Putamen (tissue), 1 donor: ENCODE results near the gene OR13C3.
"Not testable (repeated sequence)": the region's sequence is repeated elsewhere in the genome, so short reads cannot be mapped to it uniquely, and the experiment has no call there.

Experiments used
- DNase-seq: peaks from one replicate; pipeline ENCODE4 v3.0.0-alpha.2; 2016; ENCODE audit warnings: low spot score

OR13C3 gene

DNA sequence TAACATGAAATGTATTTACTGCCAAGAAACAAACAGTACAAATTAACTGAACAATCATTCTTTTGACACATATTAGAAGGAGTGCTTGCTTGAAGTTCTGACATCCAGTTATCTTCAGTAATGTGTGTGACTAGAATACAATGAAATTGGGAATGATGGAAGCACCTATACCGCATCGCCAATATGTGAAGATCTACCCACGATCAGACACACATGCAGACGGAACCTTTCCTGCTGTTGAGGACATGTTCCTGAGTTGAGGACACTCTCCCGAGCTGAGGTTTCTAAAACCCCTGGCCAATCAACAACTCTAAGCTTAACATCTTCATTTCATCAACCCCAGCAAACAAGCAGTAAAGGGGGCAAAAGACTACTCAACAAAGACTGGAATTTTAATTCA is at the start of gene OR13C3:
Gene OR13C3, minus strand, starts transcription at position 101 of the 400 bp plus-strand sequence. CDS start 133 bp downstream, outside the sequence.
- DNase-seq: no peak

DNA sequence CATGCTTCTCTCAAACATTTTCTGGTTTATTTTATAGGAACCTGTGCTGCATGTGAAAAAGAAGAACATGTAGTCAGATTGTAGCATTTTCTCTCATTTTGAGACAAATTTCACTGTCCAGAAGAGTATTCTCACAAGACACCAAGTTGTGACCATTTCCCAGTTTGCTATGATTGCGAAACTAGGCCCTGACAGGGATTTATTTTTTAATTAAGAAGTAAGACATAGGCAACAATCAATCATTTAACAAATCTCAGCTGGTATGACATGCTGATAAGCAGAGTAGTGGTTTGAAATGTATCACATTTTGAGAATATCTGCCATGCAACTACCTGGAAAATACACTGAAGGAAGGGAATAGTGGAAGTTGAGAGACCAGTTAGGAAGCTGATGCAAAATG is 43.9 kb upstream of the OR13C3 start:
- no peak for DNase-seq

- DNase-seq: no peak
These were observed 40.6 kb upstream of the OR13C3 start for GRCh38 chr9:104577263-104577662.

GRCh38 chr9:104575456-104575855 is 38.8 kb upstream of the OR13C3 start:
- no peak for DNase-seq

DNA sequence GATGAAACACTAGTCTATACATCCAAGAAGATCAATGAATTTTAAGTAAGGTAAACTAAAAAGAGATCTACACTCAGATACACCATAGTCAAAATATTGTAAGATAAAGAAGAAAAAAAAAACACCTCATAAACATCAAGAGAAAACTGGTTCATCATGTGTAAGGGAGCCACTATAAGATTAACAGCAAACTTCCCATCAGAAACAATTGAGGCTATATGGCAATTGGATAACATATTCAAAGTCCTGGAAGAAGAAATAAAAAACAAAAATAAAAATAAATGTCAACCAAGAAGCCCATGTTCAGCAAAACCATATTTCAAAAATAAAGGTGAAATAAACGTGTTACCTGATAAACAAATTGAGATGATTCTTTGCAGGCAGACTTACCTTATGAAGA is 36.0 kb upstream of the OR13C3 start:
- DNase-seq: no peak

DNA sequence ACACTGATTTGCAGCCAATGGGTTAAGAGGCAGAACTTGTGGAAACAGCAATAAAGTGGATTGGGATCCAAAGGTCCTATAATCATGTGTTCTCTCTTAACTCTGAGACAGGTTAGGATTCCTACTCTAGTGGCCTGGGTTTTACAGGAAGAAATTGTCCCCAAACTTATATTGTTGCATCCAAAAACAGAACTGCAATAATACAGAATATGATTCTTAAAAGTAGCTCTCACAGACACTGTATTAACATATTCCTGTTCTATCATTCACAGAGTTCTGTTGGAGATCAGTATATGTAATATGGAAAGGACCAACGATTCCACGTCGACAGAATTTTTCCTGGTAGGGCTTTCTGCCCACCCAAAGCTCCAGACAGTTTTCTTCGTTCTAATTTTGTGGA is 32.2 kb upstream of the OR13C3 start, which contains the start of gene OR13C8:
Gene OR13C8, plus strand, starts transcription at position 301 of the 400 bp plus-strand sequence. Its CDS starts 0 bp downstream, at position 301.
- DNase-seq: no peak

- DNase-seq: no peak
These were observed 27.7 kb upstream of the OR13C3 start for GRCh38 chr9:104564358-104564757.

DNA sequence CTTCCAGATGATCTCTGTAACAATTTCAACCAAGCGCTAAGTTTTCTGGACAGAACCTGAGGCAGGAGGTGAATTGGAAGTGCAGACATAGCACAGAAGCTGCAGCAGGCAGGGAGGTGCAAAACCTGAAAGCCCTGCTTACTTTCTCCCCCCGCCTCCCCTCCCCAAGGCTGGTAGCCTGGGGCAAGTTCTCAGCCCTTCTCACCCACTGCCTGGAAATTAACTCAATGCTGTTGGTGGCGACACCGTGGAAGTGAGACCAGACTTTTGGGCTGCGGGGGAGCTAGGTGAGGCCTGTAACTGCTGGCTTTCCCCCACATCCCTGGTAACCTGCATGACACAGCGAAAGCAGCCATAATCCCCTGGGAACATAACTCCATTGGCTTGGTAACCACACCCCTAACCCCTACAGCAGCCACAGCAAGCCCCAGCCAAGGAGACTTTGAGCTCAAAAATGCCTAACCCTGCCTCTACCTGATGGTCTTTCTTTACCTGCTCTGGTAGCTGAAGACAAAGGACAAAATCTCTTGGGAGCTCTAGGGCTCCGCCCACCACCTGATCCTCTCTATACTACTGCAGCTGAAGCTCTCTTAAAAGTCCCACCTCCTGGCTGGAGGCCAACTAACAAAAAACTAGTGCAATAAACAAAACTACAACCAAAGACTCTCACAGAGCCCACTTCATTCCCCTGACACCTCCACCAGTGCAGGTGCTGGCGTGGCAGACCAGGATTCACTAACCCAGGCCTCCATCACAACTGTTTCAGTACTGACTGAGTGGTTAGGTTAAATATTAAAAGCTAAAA is 20.4 kb upstream of the OR13C3 start:
- no peak for DNase-seq

DNA sequence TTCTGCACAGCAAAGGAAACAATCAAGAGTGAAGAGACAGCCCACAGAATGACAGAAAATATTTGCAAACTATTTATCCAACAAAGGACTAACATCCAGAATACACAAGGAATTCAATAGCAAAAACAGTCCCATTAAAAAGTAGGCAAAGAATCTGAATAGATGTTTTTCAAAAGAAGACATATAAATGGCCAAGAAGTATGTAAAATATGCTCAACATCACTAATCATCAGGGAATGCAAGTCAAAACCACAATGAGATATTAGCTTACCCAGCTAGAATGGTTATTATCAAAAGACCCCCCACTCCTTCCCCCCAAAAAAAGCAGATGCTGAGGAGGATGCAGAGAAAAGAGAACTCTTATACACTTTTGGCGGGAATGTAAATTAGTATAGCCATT is 18.9 kb upstream of the OR13C3 start:
- no peak for DNase-seq

GRCh38 chr9:104553261-104553660 is 16.6 kb upstream of the OR13C3 start:
- no peak for DNase-seq

DNA sequence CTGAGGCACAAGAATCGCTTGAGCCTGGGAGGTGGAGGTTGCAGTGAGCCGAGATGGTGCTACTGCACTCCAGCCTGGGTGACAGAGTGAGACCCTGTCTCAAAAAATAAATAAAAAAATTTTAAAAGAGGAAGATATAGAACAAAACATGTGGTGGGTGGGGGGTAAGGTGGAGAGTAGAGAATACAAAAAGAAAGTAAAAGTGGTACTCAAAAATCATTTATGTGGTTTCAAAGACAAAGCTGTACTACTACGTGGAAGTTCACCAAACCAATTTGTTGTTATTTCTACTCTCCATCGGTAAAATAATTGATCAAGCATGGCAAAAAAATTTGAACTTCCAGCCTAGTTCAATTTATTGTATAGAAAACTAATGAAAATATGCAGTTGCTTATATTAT is 8.0 kb upstream of the OR13C3 start:
- DNase-seq: no peak

DNA sequence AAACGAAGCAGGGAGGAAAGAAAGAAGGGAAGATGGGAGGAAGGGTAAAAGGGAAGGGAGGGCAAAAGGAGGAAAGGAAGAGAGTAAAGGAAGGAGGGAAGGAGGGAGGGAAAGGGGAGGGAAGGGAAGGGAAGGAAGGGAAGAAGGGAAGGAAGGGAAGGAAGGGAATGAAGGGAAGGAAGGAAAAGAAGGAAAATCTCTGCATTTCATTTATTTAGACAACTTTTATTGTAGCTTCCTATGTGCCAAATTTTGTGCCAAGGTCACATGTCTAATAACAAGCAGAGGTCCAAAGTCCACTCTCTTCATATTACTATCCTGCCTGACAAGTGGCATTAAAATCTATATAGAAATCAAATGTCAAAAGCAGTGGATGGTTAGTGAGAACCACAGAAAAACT is 2.6 kb upstream of the OR13C3 start:
- DNase-seq: no peak

- DNase-seq: no peak
These were observed 9.5 kb downstream of the OR13C3 start, which contains the start of gene OR13C4 for GRCh38 chr9:104527109-104527508. OR13C4 (minus strand) TSS chr9:104527209; CDS start chr9:104527209, 0 bp downstream.

GRCh38 chr9:104520241-104520640 is 16.4 kb downstream of the OR13C3 start:
- not testable (repeated sequence) for DNase-seq

- DNase-seq: no peak
These were observed 21.8 kb downstream of the OR13C3 start for GRCh38 chr9:104514901-104515300.

DNA sequence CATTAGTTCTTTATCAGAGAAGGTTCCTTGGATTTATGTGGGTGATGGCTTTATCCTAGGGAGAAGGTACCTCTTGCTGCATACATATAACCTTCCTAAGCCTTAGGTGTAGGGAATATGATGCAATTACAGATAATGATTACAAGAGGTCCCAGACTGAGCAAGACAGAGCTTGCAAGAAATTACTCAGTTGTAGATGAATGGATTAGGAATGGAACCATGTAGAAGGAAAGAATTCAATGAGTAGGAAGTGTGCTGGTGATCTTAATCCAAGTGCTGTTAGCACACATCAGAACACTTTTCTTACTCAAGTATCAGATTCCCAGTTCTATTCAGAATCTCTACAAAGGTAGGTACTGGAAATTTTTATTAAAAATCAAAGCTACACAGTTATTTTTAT is 30.1 kb downstream of the OR13C3 start:
- no peak for DNase-seq

DNA sequence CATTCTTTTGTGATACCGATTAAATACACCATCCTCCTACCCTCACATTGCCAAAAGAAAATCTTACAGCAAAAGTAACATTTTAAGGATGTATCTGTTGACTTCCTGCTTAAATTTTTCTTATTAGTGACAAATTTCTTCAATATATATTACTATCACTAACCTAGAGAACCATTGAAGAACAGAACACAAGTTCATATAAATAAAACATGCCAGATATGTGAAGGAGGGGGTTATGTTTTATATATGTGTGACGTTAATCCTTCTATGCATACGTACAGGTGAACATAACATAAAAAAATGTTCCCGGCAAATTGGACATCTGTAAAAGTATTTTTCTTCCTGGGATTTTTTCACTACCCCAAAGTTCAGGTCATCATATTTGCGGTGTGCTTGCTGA is 32.7 kb downstream of the OR13C3 start, which contains the start of gene OR13F1:
Gene OR13F1, plus strand, starts transcription at position 301 of the 400 bp plus-strand sequence. Its CDS starts 0 bp downstream, at position 301.
- DNase-seq: no peak

GRCh38 chr9:104503440-104503839 is 33.2 kb downstream of the OR13C3 start:
- DNase-seq: no peak

DNA sequence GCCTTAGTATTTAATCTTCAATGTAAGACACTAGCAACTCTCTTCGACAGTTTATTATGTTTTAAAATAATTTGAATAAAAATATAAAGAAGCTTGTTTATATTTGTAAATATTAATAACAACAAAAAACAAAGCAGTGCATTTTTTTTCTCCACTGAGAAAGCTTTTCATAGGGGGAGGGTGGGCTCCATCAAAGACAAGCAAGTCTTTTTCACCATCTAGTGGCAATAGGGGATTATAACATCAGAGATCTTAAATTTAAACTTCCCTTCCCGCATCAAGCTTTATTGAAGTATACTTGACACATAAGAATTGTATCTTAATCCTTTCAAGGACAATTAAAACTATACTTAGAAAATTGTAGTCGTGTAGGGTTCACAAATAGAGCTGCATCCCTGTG is 41.8 kb downstream of the OR13C3 start:
- no peak for DNase-seq
